Measurements from ENCODE around the gene MARCHF3.

DNA sequence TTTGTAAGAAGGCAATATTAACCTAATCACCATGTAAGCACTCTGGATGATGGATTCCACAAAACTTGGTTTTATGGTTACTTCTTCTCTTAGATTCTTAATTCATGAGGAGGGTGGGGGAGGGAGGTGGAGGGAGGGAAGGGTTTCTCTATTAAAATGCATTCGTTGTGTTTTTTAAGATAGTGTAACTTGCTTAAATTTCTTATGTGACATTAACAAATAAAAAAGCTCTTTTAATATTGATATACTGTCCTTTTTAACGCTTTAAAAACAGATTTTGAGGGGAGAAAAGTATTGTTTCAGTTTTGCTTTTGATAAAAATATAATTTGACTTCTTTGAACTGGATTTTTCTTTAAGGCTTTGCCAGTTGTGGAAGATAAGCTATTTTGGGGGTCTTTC lies 193.6 kb downstream of the MARCHF3 start:
- TF ChIP-seq, protein P1, sequence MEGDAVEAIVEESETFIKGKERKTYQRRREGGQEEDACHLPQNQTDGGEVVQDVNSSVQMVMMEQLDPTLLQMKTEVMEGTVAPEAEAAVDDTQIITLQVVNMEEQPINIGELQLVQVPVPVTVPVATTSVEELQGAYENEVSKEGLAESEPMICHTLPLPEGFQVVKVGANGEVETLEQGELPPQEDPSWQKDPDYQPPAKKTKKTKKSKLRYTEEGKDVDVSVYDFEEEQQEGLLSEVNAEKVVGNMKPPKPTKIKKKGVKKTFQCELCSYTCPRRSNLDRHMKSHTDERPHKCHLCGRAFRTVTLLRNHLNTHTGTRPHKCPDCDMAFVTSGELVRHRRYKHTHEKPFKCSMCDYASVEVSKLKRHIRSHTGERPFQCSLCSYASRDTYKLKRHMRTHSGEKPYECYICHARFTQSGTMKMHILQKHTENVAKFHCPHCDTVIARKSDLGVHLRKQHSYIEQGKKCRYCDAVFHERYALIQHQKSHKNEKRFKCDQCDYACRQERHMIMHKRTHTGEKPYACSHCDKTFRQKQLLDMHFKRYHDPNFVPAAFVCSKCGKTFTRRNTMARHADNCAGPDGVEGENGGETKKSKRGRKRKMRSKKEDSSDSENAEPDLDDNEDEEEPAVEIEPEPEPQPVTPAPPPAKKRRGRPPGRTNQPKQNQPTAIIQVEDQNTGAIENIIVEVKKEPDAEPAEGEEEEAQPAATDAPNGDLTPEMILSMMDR (conservative IDR thresholded peaks at IDR 0.05 in 1 of 2, IDR thresholded peaks at IDR 0.05 in 1 of 2; ENCODE audit: low read depth in 1 of 2, low read length in 2 of 2) = no peak
- TF ChIP-seq EZH2 (IDR thresholded peaks at IDR 0.05; ENCODE audit: low read length, missing control alignments) = no peak

All from fibroblast of lung (primary cell).